ENCODE results near the gene GNAS. TPM values are rescaled to one million over a fixed set of nuclear protein-coding genes. Genes with fewer than 3 reads are reported as not detected.

Gene GNAS
- total RNA-seq, 4 donors from 2014 or later: 513 to 854 (median 781) TPM

DNA sequence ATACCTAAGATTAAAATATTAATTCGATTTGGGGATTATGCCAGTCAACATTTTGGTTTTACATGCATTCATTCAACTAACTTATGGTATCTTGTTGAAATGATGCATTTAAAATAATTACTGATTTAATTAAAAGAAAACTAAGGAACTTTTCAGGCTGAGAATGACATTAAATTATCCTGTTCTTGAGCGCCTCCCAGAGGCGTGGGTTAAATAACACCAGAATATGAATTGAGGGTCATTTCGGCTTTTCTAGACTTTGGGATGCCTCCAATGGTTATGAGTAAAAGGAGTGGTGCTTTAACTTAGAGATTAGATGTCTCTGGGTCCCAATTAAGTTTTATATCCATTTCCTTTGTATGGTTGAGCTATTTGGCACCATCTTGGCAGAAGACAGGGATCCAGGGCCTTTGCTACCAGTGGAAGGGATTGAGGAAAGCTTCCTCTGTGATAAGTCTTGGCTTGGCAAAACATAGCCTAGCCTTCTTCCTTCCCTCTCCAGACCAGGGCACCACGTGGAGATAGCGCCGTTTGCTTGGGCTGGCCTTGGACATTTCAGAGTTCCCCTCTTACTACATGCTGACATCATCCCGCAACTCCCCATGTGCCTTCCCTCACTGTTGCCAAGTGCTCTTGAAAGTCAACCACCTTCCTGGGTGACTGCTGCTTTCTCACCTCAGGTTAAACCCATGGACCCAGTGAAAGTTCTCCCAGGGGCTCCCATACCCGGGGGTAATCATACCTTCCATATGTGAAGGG lies 28.7 kb downstream of the GNAS start:
- Histone ChIP-seq H3K9me3 (peaks cover 0 to 8% (median 0%) of the 10 kb centered on the region in 3 donors), H3K4me3 (no peak overlapping the region), H3K36me3 (no peaks in the 10 kb centered on the region), H3K4me1 (peaks cover 5 to 7% of the 10 kb centered on the region in 2 donors), H3K27ac (no peak overlapping the region), H3K27me3 (peaks cover 0 to 12% (median 0%) of the 10 kb centered on the region in 3 donors)
- in situ Hi-C loops (cut with MboI; ENCODE audit: low sequenced_read_pairs in 4 of 4) (loop anchor here (10.0 to 25.0 kb wide), 3 partner anchors 104 to 164 kb away; partner anchors contain the start of genes NELFCD (in 3 of the 4) and PRELID3B (in 1 of the 4)), intact Hi-C loops (cut with DNase I; ENCODE audit: low total_unique reads) (no loop called here)
- DNase-seq (no peak), ATAC-seq (no peak)
- no peak for TF ChIP-seq POLR2A (IDR thresholded peaks at IDR 0.05)
- TF ChIP-seq CTCF (IDR thresholded peaks at IDR 0.05 in 4 of 5, conservative IDR thresholded peaks at IDR 0.05 in 1 of 5): no peak

DNA sequence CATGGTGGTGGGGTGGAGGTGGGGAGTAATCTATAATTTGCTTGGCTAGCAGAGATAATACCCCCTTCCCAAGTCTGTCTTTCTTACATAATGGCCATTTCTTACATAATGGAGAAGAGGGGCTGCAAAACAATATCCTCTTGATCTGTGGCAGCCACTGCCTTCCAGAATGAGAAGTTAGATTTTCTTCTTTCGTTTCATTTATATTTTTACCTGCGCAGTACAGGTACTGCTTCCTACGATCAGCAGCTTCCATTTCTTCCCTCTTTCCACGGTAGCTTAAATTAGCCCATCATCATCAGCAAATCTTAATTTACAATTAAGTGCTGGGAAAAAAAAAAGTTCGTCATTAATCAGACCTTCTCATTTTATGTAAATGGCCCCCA lies 30.2 kb downstream of the GNAS start:
- Histone ChIP-seq H3K4me1 (peaks cover 5 to 7% of the 10 kb centered on the region in 2 donors), H3K27ac (no peak overlapping the region), H3K9me3 (peaks cover 0 to 8% (median 0%) of the 10 kb centered on the region in 3 donors), H3K36me3 (no peaks in the 10 kb centered on the region), H3K4me3 (no peak overlapping the region), H3K27me3 (peaks cover 0 to 9% (median 0%) of the 10 kb centered on the region in 3 donors)
- no peak for TF ChIP-seq CTCF (IDR thresholded peaks at IDR 0.05 in 4 of 5, conservative IDR thresholded peaks at IDR 0.05 in 1 of 5)
- TF ChIP-seq POLR2A (IDR thresholded peaks at IDR 0.05): no peak
- in situ Hi-C loops (cut with MboI; ENCODE audit: low sequenced_read_pairs in 4 of 4): loop anchor here (10.0 to 25.0 kb wide), 3 partner anchors 102 to 162 kb away; partner anchors contain the start of genes NELFCD (in 3 of the 4) and PRELID3B (in 1 of the 4)
- intact Hi-C loops (cut with DNase I; ENCODE audit: low total_unique reads): no loop called here
- no peak for ATAC-seq
- no peak for DNase-seq

GRCh38 chr20:58883241-58883691 lies 30.8 kb downstream of the GNAS start:
- intact Hi-C loops (cut with DNase I; ENCODE audit: low total_unique reads): no loop called here
- in situ Hi-C loops (cut with MboI; ENCODE audit: low sequenced_read_pairs in 4 of 4): loop anchor here (10.0 to 25.0 kb wide), 3 partner anchors 102 to 162 kb away; partner anchors contain the start of genes NELFCD (in 3 of the 4) and PRELID3B (in 1 of the 4)
- no peaks in the 10 kb centered on the region for H3K36me3 ChIP-seq

DNA sequence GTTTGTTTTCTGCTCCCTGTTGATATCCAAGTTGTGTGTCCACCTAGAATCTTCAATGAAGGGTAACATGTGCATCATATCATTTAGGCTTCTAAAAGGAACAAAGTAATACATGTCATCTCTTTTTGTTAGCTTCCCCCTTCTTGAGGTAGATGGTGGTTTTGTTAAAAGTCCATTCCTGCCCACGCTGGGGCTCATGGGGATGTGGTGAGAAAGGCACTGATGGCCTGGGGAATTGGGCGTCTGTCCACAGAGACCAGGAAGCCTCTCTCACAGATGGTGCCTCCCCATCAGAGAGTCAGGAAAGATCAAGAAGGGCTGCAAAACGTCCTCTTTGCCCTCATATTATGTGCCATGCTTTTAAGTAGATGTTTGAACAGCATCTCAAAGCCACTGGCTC lies 32.5 kb downstream of the GNAS start:
- ATAC-seq (no peak), DNase-seq (no peak)
- H3K4me1 ChIP-seq: peaks cover 9 to 13% of the 10 kb centered on the region in 2 donors
- TF ChIP-seq CTCF (IDR thresholded peaks at IDR 0.05 in 4 of 5, conservative IDR thresholded peaks at IDR 0.05 in 1 of 5) (no peak), POLR2A (IDR thresholded peaks at IDR 0.05) (no peak)
- no peaks in the 10 kb centered on the region for H3K36me3 ChIP-seq
- H3K9me3 ChIP-seq: peaks cover 0 to 8% (median 0%) of the 10 kb centered on the region in 3 donors
- H3K27me3 ChIP-seq: peaks cover 0 to 3% (median 0%) of the 10 kb centered on the region in 3 donors
- in situ Hi-C loops (cut with MboI; ENCODE audit: low sequenced_read_pairs in 4 of 4) (loop anchor here (10.0 to 25.0 kb wide), 3 partner anchors 100 to 160 kb away; partner anchors contain the start of genes NELFCD (in 3 of the 4) and PRELID3B (in 1 of the 4)), intact Hi-C loops (cut with DNase I; ENCODE audit: low total_unique reads) (no loop called here)
- H3K27ac ChIP-seq: no peak overlapping the region
- H3K4me3 ChIP-seq: no peak overlapping the region

More at GRCh38 chr20:58883241-58883691, 30.8 kb downstream of the GNAS start:
- no peak for ATAC-seq
- H3K4me1 ChIP-seq: peaks cover 9 to 11% of the 10 kb centered on the region in 2 donors
- no peak for TF ChIP-seq CTCF (IDR thresholded peaks at IDR 0.05 in 4 of 5, conservative IDR thresholded peaks at IDR 0.05 in 1 of 5)
- no peak for TF ChIP-seq POLR2A (IDR thresholded peaks at IDR 0.05)
- peaks cover 0 to 9% (median 0%) of the 10 kb centered on the region in 3 donors for H3K27me3 ChIP-seq
- H3K9me3 ChIP-seq: peaks cover 0 to 8% (median 0%) of the 10 kb centered on the region in 3 donors
- H3K4me3 ChIP-seq: no peak overlapping the region
- H3K27ac ChIP-seq: peak overlapping the region in 1 of 4 donors; percentile 6
- no peak for DNase-seq
